Activated CD4-positive, alpha-beta T cell treated with anti-CD3 and anti-CD28 coated beads for 24 hours (primary cell): ENCODE results near the gene HBS1L.

ENCODE experiments used
- DNase-seq, 2 donors: peaks; one replicate each; pipeline ENCODE4 v3.0.0-alpha.2; 2020; ENCODE audit warnings: low read depth in 2 of 2

Gene HBS1L

DNA sequence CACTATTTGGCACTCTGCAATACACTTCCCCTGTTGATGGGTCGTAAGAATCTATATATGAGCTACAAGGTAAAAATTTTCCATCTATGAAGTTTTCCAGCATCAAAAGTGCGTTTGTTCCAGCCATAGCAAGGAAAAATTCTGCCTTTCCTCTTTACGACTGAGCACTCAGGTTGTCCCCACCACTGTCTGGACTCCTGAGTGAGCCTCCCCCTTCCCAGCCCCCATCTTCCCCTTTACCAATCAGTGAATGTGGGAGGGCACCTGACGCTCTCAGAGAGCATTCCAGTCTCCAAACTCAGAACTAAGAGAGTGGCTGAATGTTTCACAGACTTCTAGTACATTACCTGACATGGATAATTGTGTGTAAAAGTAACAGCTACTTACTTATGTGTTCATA is 104.7 kb downstream of the HBS1L start, which contains the start of gene ALDH8A1:
ALDH8A1 (minus strand) TSS at position 175 of the 400 bp plus-strand sequence; CDS start at position 127, 48 bp downstream.
- DNase-seq, result no peak

DNA sequence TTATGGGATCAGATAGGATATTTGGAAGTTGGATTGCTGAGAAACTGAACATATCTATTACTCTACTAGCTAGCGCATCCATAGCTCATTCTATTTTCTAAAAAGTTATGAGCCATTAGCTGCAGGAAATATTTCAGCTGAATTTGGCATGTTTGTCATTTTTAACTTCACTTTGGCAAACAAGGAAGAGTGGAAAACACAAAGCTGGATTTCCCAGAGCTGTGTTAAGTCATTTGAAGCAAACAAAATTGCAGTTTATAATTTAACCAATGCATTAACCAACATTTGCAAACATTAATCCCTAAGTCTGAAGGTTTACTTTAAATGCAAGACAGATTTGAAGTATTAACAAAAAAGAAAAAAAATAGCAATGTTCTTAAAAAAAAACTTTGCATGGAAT is 105.9 kb downstream of the HBS1L start:
- no peak for DNase-seq

DNA sequence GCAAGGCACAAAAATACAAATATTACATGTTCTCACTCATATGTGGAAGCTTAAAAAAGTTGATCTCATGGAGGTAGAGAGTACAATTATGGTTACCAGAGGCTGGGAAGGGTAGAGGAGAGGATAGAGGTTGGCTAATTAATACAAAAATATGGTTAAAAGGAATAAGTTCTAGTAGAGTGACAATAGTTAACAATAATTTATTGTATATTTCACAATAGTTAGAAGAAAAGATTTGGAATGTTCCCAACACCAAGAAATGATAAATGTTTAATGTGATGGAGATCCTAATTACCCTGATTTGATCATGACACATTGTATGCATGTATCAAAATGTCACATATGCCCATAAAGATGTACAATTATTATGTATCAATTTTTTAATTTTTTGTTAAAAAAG is 106.5 kb downstream of the HBS1L start:
- DNase-seq, result no peak

DNA sequence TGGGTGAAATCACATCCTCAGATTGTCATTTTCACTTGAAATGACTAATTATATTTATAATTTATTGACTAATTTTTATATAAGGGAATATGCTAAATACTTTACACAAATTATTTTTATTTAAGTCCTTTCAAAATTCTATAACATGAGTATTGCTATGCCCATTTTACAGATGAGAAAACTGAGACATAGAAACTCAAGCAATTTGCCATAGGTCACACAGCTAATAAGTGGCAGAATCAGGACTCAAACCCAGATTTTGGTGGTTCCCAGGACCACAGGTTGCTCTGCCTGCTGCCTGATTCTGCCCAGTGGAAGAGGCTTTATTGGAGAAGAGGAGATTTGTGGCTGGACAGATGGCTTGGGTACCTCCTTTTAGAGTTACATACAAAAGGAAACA is 109.6 kb downstream of the HBS1L start:
- no peak for DNase-seq

DNA sequence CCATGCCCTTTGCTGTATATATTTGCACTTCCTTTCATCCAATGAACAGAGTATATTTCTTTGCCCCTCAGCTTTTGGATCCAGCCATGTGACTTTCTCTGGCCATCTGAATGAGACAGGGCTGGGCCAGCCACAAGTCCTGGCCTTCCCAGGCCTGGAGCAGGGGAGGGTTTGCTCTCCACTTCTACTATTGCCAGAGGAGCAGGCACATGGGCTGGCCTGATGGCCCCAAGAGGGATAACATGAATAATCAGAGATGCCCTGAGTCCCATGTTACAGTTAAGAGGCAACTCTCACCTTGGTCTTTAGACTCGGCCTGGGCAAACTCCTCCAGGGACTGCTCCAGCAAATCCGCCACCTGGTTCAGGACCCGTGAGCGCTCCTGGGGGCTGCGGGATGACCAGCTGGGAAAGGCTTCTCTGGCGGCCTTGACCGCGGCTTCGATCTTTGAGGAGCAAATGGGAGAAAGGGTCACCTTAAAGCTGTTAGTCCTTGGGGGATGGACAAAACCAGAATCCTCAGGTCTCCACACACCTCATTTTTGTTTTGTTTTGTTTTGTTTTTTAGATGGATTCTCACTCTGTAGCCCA is 111.0 kb downstream of the HBS1L start:
- no peak for DNase-seq

DNA sequence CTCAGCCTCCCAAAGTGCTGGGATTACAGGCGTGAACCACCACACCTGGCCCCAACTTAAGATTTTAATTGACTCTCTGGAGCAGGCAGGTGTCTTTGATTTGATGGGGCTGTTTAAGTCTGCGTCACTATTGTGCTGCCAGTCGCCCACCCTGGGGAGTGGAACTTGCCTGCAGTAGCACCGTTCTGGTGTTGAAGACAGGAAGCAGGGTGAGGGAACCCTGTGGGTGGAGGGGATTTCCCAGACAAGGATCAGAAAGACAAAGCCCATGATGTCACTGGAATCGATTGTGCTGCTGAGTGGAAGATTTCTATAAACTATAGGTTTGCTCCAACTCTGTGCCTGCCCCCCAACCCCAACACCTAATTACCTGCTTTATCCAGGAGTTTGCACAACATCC is 115.7 kb downstream of the HBS1L start:
- DNase-seq, result peak; percentile 41 to 56

DNA sequence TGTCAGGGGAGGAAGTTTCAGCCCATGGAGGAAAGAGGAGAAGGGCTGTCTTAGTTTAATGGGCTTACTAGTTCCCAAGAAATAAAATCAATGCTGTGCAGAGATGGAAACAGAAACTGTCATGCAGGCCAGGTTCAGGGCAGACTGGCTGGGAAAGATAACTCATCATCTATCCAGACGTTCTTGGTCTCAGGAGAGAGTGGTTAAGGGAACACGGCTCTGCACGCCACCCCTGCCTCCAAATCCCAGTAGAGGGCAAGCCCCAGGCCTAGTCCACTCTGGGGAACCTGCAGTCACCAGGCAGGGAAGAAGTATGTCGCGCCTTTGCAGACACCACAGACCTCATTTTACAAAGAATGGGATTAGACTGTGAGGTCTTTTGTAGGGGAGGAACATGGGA is 117.2 kb downstream of the HBS1L start:
- DNase-seq, result no peak

DNA sequence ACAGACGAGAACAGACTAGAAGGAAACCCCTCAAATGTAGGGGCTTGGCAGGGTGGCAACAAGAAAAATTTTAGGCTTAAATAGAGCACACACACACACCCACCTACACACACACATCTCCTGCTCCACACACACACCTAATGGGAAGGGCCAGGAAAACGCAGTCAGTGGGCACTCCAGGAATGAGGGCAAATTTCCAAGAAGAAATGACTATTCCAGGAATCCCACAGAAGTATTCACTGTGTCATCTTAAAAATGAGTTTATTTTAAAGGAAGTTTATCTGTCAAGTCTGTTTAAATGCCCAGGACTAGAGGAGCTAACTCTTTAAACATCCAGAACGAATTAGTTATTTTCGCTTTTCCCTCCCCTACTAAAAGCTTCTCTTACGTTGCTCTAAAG is 117.7 kb downstream of the HBS1L start:
- no peak for DNase-seq

DNA sequence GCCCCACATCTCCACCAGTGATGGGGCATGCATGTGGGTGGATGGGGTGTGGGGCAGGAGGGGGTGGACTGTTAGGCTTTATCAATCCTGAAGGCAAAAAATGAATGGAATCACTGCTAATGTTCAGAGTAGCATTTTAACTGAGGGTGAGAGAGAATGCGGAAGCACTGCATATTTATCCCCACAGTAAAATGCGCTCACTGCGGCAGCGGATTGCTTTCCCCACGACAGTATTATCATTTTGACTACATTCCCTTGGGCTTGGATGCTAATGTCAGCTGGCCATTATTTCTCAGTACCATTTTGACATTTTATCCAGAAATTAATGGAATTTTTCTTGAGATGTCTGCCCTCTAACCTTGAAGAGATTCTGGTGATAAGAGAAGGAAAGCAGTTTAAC is 118.1 kb downstream of the HBS1L start:
- DNase-seq, result no peak

DNA sequence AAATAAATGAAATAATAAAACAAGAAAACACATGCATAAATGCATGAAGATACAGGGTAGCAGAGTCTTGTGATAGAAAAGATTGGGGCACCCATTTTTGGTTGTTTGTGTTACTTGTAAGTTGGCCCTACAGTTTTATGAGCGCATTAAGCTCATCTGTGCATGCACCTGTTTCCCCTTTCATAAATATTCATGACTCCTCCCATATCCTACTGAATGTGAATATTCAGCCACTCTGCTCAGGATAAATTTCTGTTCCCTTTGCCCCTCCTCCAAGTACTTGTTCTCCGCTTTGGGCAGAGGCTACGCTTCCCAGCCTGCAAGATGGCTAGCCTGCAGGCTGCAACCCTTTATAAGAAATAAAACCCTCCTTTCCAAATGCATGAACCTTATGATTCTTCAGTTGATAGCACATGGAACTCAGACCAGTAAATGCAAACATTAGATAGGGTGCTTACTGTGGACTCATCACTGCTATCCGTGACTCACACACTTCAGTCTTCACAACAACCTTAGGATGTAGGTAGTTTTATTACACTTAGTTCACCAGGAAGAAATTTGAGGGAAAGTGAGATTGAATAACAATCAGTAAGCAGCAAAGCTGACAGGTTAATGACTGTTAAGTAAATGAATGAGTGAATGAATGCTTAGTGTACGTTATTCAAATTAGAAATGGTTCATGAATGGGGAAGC is 119.7 kb downstream of the HBS1L start:
- DNase-seq, result no peak

DNA sequence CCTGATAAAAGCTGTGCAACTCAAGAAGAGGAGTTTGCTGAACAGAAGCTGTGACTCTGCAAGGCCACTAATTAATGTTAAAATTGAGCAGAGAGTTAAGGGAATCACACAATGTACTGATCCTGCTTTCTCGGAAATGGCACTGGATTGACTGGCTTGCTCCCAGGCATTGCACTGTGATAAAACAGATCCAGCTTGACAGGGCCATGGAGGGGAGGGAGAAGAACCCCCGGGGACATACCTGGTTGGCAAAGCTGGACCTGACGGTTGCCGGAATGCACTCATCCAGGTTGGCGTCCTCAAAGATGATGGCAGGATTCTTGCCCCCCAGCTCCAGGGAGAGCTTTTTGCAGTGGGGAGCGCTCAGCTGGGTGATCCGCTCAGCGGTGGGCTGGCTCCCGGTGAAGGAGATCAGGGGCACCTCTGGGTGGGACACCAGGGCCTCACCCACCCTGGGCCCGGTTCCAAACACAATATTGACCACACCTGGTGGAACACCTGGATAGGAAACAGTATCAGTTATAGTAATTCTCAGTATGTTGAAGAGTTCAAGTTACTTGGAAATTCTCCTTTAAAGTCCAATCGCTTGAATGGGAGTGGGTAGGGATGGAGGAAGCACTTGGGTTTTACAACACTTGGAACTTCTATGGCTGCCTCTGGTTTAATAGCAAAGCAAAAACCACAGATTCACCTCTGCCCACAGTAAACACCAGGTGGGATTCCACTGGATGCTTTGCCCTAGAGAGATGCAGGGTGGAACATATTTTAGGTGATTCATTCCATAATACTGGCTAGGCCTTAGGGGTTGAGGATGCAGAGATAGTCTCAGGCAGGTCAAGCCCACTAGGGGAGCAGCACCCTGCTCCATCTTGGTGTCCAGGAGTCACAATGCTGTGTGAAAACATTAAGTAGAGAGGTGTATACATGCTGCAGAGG is 121.8 kb downstream of the HBS1L start:
- DNase-seq, result no peak

DNA sequence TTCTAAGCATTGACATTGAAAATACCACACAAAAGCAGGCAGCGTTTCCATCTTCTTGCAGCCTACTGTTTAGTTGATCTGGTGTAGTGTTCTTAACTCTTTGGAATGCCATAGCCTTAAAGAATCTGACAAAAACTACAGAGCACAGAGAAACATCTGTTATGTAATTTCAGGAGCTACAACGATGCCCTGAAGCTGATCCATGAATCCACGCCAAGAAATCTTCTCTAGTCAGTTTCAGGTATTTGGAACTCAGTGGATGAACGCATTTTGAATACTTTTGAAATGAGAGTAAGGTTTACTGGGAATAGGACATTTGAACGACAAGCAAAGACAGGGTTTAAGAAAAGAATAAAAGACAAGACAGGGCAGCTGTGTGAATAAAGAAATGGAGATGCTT is 122.5 kb downstream of the HBS1L start:
- no peak for DNase-seq

DNA sequence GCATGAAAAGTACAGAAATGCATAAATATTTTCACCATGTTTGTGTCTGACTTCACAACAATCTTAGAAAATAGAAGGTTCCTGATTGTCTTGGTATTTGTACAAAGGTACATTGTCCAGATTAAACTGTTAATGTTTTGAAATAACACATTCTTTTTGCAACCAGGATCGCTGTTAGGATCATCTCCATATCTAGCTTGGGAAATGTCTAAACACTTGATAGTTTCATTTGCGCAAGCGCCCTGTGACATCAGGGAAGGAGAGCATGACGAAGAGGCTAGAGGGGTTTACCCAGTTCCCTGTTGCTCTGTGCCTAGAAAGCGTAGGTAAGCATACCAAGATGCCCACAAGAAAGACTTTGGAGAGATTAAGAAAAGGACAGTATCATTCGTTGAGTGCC is 124.2 kb downstream of the HBS1L start:
- DNase-seq, result no peak

DNA sequence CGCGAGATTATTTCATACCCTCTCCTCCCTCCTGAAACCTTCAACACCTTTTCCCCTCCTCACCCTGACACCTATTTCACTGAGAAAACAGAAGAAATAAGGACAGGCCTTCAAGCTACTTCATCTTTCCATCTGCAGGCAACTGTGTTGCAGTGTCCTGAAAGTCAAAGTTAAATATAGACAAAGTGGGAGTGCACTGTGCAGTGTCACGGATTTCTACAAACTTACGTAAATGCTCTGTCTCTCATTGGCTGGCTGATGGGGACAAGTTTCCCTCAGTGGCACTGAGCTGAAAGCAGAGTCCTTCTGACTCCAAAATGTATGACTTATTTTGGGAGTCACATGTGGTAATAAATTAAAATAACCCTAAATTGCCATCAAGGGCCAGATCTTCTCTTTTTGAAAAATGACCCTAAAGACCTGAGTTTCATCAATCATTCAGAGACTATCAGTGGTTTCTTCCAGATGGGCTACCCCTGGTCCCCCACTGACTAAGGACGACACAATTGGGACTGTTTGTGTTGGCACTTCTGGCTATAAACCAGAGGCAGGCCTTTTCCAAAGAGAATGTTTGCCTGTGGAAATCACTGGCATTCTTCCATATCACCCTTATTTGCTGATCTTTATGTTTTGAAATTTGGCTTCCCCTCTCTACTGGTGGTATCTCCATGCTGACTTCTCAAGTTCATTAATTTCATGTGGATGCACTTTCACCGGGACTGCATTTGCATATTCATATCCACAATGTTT is 126.3 kb downstream of the HBS1L start:
- DNase-seq, result no peak

DNA sequence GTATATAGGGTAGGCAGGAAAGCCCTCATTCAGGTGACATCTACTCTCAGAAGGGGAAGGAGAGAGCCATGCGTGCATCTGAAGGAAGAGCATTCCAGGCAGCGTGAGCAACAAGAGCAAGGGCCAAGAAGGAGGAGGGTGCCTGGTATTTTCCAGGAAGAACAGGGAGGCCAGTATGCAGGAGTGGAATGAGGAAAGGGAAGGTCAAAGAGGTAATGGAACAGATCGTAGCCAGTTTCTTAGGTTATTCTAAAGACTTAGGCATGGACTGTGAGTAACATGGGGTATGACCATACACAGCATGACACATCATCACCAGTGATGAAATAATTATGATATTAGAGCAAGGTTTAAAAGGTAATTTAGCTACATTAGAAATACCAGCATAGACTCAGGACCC is 128.8 kb downstream of the HBS1L start:
- DNase-seq, result no peak

DNA sequence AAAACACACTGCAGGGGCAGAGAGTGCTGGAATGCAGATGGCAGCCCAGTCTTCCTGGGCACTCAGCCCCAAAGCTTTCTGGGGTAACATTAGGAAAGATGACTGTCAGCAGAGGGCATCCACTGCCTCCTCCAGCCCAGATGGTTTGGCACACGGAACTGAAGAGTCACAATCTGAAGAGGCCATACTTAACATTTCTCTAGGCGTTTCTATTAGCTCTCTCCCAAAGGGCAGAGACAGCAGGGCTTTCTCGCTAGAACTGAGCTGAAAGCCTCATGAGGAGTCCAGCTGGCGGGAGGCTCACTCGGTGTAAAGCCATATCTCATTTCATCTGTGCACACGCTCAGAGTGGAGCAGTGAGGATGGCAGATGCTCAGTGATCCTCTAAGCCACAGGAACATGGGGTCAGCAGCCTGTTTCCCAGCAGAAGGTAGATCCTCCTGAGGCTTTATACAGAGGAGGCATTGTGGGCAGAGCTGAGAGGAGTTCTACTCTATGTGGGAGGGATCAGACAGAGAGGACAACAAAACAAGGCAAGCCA is 132.8 kb downstream of the HBS1L start:
- no peak for DNase-seq

DNA sequence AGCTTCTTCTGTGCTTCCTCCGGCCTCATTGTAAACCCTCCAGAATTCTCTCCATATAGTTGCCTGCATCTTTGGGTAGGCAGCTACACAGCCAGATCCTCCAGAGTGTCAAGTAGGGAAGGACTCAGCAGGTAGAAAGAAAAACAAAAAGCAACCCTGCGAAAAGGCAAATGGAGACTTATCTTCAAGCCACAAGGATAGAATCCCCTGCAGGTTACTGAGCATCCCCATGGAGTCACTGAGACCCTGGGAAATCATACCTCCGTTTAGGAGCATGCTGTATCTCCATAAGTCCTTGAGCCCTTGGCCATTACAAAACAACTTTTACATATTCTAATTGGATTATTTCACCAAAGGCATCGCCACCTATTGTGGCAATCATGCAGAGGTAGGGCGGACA is 133.3 kb downstream of the HBS1L start:
- DNase-seq, result no peak

DNA sequence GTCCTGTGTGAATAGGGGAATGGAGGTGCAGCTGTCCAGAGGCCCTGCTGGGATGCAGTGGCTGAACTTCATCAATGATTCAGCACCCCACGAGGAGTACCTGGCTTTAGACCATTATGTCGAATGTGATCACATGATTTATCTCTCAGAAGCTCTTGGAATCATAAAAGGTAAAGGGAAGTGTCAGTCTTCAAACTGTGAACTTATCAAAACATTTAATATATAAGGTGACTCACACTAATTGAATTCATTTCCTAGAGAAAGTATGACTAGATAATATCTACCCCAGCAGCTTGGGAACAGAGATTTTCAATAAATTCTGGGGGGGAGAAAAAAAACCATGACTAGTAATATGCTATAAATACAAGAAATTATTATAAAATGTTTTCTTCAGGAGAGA is 134.2 kb downstream of the HBS1L start:
- no peak for DNase-seq

DNA sequence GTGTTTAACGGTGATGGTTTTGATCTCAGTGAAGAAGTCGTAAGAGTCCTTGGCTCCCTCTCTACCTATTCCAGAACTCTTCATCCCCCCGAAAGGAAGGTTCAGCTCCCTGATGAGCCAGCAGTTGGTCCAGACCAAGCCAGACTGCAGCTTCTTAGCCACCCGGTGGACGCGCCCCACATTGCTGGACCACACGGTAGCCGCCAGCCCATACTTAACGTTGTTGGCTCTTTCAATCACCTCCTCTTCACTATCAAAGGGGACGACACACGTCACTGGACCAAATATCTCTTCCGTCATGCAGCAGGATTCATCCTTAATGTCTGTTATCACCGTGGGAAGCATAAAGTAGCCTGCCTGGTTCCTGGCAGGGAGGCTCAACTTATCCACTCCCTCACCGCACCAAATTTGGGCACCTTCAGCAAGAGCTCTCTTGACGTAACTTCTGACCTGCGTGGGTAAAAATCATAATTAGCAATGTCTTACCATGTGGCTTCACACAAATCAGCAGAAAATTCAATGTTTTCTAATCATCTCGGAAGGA is 136.1 kb downstream of the HBS1L start:
- DNase-seq, result no peak

DNA sequence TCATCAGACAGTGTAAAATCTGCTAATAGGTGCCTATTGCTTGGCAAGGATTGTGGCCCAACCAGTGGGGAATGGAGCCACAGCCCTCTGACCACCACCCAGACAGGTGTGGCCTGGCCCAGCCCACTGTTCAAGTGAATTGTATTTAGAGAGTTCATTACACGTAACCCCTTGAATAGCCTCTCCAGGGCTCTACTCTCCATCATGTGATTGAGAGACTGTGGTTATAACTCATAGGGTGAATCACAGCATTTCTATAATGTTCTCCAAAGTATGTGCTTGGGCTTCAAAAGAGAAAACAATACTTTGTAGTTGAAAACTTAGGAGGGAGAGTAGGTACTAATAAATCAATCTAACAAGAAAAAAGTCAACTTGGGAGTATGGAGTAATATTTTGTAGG is 143.1 kb downstream of the HBS1L start:
- no peak for DNase-seq

DNA sequence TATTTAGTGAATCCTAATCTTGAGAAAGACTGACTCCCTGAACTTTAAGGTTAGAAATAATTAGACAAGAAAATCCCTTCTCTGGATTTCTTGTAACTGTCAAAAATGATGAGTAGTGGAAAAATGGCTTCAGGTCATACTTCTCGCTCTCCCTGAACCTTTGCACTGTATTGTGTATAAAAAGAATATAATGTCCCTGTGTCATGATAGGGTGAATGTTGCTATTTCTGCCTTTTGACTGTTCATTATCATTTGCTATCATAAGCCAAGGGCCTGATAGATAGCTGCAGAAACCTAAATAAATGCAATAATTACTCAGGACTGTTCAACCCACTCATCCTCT is 144.1 kb downstream of the HBS1L start:
- no peak for DNase-seq
